ENCODE results near the gene FBLN2.

Gene FBLN2

DNA sequence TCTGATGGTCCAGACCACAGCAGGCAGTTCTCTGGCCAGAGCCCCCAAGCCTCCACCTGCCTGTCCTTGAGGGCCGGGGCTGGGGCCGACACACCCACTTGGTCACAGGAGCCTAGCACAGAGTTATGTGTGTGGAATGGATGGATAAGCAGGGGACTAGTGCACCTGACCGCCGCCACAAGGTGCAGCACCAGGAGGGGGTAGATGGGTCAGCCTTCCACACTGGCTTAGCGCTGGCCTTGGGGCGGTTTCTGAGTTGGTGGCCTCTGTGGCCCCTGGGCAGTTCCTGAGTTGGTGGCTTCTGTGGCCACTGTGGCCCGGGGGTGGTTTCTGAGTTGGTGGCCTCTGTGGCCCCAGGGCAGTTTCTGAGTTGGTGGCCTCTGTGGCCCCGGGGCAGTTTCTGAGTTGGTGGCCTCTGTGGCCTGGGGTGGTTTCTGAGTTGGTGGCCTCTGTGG lies 75.8 kb downstream of the FBLN2 start:
- DNase-seq (ENCODE audit: low read depth), result no peak

DNA sequence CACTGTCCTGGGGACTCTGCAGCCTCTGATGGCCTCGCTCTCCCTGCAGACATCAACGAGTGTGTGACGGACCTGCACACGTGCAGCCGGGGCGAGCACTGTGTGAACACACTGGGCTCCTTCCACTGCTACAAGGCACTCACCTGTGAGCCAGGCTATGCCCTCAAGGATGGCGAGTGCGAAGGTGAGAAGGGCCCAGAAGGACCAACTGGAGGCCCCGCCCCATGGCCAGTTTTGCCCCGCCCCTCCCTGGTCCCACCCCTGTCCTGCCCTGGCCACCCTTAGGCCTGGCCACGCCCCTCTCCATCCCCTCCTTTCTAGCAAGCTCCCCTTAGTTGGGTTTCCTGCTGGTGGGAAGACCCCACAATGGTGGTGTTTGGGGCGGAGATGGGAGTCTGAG lies 77.5 kb downstream of the FBLN2 start:
- no peak for DNase-seq (ENCODE audit: low read depth)

DNA sequence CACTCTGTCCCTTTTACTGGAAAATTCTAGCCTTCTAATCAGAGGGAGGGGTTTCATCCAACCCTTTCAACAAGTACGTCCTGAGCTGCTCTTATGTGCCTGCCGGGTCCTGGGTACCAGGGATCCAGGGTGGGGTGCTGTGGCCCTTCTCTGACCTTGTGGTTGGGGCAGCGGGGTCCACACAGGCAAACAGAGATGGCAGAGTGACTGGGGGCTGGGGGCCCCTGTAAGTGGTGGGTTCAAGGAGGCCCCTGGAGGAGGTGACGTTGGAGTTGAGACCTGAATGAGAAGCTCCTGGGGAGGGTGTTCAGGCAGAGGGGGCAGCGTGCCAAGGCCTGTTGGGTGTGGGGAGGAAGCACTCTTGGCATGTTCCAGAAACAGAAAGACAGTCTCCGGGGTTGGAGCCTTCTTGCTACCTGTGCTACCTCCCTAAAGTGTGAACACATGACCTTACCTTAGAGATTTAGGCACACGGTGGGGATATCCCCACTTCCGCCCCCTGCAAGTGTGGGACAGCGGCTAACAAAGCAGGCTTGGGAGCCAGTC lies 78.1 kb downstream of the FBLN2 start:
- no peak for DNase-seq (ENCODE audit: low read depth)

DNA sequence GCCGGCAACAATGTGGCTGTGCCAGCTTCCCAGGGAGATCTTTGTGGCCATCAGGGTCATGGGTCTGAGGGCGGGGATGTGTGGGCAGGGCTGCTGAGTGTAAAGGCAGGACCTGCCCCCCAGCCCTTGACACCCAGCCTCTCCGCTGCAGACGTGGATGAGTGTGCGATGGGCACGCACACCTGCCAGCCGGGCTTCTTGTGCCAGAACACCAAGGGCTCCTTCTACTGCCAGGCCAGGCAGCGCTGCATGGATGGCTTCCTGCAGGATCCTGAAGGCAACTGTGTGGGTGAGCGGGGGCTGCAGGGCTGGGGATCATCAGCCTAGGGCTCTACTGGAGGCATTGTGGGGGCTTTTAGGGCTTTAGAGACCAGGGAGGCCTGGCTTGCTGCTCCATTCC lies 78.8 kb downstream of the FBLN2 start:
- DNase-seq (ENCODE audit: low read depth), result no peak

DNA sequence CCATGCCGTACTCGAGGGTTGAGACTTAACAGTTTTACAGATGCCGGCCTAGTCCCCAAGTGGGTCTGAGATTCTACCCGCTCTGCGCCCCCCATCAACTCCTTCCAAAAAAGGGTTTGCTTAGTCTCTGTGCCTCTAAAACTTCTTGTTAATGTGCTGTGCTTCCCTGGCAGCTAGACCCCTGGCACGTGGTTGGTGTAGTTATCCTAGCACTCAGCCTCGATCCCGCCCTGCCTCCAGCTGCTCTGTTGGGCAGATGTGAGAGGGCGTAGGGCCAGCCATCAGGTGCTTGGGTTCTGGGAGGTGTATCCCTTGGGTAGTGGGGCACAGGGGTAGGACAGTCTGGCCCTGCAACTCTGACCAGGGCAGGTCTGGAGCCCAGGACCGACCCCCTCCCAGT lies 79.5 kb downstream of the FBLN2 start:
- no peak for DNase-seq (ENCODE audit: low read depth)

GRCh38 chr3:13628841-13629551 lies 80.1 kb downstream of the FBLN2 start:
- DNase-seq (ENCODE audit: low read depth), result no peak

DNA sequence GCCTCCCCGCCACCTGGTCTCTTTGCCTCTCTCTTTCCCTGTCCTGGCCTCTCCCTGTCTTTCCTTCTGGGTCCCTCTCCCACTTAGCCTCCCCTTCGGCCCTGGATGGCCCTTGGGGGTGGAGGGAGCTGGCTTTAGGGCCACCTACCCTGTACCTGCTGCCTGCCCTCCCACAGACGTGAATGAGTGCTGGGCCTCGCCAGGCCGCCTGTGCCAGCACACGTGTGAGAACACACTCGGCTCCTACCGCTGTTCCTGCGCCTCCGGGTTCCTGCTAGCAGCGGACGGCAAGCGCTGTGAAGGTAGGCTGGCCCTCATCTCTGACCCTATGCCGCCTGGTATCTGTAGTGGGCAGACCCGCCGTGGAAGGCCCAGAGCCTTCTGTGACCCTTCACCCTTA lies 80.7 kb downstream of the FBLN2 start:
- no peak for DNase-seq (ENCODE audit: low read depth)

- DNase-seq (ENCODE audit: low read depth), result no peak
Measured at GRCh38 chr3:13631256-13631655, 82.3 kb downstream of the FBLN2 start.

DNA sequence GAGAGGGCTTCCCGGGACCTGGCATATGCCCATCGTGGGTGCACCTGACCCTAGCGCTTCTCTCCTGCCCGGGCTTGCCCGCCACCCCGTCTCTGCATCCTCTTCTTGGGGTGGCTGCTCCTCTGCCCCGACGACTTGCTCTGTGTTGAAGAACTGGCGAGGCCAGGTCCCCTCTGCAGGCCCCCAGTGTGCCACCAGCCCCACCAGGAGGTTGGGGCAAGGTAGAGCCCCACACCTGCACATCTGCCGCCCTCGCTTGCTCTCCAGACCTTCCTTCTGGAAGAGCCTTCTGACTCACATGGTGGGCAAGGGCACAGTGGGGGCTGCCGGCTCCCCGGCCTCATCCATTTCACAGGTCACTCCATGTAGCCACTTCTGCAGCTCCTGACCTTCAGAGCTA lies 84.3 kb downstream of the FBLN2 start:
- no peak for DNase-seq (ENCODE audit: low read depth)

DNA sequence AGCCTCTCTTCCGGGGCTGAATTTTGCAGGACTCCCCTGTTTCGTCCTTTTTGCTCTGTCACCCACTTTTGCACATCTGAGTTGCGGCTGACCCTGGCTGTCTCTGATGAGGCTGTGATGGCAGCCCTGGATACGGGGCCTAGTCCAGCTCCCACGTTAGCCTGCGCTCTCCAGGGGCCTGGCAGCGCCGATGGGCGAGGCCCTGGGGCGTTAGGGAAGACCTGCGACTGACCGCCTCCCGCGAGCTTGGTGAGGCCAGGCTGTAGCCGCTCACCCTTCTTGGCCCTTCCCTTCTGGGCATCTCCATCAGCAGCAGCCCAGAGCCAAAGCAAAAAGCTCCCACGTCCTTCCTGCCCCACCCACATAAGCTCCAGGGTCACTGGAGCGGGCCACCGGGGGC lies 85.2 kb downstream of the FBLN2 start:
- DNase-seq (ENCODE audit: low read depth), result no peak

DNA sequence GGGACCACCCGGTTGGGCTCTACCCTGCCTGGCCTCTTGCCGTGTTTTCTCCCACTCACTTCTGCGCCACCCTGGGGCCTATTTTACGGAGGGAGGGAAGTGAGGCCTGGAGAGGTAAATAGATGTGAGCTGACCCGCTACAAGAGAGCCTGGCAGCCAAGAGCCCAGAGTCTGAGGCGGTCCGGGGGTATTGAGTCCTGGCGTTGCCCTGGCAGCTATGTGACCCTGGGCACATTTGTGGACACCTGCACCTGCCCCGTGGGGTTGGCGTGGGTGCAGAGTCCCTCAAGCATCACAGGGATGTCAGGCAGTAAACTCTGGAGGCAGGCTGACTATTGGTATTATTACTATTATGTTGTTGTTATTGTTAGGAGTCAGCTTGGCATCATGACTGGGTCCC lies 85.7 kb downstream of the FBLN2 start:
- DNase-seq (ENCODE audit: low read depth), result no peak

DNA sequence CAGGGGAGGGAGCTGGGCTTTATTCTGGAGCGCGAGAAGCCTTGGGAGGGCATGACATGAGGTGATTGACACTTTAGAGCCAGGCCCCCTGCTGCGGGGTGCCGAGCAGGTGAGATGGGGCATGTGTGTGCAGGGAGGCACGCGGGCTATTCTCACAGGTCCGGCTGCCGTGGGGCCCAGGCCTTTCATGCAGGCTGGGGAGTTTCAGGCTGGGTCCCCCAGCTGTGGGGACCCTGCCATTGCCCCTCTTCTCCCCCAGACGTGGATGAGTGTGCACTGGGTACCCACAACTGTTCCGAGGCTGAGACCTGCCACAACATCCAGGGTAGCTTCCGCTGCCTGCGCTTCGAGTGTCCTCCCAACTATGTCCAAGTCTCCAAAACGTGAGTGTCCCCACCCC lies 87.3 kb downstream of the FBLN2 start:
- no peak for DNase-seq (ENCODE audit: low read depth)

DNA sequence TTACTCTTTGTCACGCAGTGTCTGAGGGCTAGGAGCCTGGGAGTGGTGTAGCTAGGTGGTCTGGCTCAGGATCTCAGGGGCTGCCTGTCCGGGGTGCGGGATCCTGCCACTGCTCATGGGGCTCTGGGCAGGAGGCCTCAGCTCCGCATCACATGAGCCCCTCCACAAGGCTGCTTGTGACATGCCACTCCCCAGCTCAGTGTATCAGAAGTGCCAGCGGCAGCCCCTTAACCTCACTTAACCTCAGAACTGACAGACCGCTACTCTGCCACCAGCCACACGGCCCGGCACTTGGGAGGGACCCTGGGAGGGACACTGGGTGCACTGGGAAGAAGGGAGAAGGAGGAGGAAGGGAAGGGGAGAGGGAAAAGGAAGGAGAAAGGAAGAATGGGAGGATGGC lies 87.9 kb downstream of the FBLN2 start:
- DNase-seq (ENCODE audit: low read depth), result no peak

GRCh38 chr3:13637311-13637891 lies 88.5 kb downstream of the FBLN2 start:
- no peak for DNase-seq (ENCODE audit: low read depth)

DNA sequence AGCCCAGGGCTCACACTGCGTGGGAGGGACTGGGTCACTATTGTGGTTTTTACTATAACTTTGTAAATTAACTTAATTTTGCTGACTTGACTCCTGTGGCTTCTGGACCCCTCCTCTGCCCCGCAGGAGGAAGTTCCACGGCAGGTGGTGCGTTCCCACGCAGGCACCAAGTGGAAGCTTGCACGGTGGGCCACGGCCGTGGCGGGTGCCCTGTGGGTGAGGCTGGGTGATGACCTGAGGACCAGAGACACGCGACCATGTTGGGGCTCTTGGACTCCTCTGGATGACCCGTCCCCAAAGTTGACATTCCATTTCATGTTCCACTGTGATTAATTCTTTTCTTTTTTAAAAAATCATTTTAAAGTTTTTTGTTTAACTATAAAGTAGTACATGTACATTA lies 89.0 kb downstream of the FBLN2 start:
- no peak for DNase-seq (ENCODE audit: low read depth)

DNA sequence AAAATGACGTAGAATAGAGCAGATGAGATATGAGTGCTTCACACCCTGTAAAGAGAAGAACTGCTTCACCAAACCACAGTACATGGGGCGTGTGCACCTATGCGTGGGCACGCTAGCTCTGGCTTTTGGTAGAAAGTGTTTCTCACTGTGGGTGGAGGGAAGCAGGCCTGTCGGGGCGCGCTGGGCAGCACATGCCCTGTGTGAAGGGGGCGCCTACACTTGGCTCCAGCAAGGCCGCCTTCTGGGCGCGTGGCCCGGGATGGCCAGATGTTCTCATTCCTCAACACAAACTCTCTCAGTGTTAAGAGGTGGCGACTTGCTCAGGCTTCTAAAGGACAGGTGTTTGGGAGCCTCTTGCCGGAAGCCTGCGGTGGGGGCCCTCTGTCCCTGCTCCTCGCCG lies 90.0 kb downstream of the FBLN2 start:
- no peak for DNase-seq (ENCODE audit: low read depth)

GRCh38 chr3:13642597-13642996 lies 93.7 kb downstream of the FBLN2 start:
- DNase-seq (ENCODE audit: low read depth), result no peak

- DNase-seq (ENCODE audit: low read depth), result no peak
Measured at GRCh38 chr3:13644341-13645117, 95.6 kb downstream of the FBLN2 start.

DNA sequence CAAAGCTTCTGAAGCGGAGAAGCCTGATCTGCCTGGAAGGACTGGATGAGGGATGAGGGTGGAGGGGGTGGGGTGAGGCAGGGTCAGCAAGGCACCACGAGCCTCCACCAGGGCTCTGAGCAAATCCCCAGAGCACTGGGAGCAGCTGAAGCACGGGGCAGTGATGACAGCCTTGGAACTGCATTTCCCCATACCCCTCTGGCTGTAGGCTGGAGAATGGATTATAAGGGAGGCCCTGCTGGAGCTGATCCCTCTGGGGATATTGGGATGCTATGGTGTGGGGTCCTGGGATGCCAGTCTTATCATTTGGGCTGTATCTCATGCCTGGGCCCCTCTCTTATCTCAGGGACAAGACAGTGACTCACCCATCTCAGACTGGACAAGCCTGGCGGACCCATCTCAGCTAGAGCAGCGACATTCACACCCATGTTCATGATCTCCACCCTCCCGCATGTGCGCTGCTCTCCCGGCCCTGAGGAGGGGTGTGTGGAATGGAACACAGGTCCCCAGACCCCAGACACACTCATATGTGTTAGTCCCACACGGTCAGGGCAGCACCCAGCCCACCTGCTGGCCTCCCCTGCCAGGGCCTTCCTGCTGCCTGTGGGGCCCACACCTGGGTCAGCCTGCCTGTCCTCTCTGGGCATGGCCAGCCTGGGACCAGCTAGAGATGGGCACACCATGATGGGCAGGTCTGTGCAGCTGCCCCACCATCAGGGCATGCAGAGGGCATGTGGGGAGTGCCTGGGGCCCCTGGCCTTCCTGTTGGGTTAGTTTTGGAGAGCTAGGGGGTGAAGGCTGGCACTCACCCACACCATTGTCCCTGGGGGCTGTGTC lies 97.1 kb downstream of the FBLN2 start:
- no peak for DNase-seq (ENCODE audit: low read depth)

- peak; percentile 49 for DNase-seq (ENCODE audit: low read depth)
Measured at GRCh38 chr3:13647298-13648059, 98.6 kb downstream of the FBLN2 start.

Data from GM04504 (cell line).